HG02884 (cell line): ENCODE data around the gene CRYBA2.

Experiments used
- ATAC-seq: cut with Tn5 transposase; IDR thresholded peaks from one replicate; pipeline ENCODE4 v1.9.1; 2021; ENCODE audit warnings: mild to moderate bottlenecking, moderate library complexity; ENCODE audit not compliant: unreplicated experiment

The CRYBA2 gene

GRCh38 chr2:218983263-218983933, 9.8 kb downstream of the CRYBA2 start:
- no peak for ATAC-seq

DNA sequence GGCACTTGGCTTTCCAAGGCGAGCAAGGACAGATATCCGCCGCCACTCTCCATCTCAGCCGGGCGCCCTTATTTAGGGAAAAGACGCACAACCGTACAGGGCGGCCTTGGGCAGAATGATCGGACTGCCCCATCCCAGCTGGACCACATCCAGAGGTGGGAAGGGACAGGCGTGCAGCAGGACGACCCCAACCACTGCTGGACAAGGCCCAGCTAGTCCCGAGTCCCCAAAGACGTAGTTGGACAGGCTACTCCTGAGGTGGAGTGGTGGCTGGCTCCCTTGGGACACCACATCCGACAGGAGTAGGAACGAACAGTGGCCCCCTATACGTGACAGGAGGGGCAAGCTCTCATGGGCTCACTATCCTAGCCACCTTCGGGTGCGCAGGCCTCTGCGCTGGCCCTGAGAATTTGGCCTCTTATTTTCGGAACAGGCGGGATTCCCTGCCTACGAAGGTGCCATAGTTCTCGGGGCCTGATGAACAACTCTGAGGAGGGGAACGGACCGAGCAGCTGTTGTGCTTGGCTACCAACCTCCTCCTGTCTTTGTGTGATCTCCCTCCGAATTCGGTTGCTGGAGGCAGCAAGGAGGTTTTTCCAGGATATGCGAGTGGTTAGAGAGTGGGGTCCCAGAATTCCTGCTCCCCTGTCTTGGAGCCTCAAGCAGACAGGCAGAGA, 10.5 kb downstream of the CRYBA2 start:
- no peak for ATAC-seq

- no peak for ATAC-seq
Observed at GRCh38 chr2:218981881-218982585, 11.2 kb downstream of the CRYBA2 start.

DNA sequence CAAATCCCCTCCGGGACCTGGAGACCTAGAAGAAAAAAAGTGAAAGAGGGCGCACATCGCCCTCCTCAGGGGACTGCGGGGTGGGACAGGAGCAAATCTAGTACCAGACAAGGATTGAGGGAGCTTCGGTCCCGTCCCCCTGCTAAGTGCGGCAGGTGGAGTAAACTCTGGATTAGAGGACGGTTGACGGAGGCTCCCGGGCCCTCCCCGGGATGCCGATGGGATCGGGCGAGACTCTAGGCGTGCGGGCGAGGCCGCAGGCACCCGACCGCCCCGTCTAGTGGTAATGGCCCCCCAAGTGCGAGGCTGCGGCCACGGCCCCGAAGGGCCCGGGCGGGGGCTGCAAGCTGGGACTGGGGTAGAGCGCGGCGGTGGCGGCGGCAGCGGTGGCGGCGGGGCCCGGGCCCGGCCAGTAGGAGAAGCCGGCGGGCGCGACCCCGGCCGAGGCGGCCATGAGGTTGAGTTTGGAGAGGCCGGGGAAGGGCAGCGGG, 11.8 kb downstream of the CRYBA2 start:
- no peak for ATAC-seq

- ATAC-seq = no peak
Observed at GRCh38 chr2:218980735-218981389, 12.4 kb downstream of the CRYBA2 start.

GRCh38 chr2:218979846-218980734, 13.1 kb downstream of the CRYBA2 start:
- peak; percentile 91 for ATAC-seq

DNA sequence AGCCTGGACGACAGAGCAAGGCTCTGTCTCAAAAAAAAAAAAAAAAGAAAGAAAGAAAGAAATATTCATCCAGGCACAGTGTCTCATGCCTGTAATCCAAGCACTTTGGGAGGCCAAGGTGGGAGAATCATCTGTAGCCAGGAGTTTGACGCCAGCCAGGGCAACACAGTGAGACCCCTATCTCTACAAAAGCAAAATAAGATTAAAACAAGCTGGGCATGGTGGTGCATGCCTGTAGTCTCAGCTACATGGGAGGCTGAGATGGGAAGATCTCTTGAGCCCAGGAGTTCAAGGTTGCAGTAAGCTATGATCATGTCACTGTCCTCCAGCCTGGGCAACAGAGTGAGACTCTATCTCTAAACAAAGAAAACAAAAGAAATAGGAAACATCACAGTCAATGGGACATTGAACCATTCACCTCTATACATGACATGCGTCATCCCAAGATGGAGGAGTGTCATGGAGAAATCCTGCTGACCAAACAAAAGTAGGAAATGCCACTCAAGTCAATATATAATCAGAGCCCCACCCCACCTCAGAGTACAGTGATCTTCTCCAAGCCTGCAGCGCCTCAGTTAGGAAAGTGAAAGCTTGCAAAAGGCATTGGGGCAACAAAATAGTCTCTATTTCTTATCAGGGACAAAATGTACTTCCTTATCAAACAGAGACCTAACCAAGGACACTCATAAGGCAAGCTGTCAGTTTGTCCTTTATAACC, 18.0 kb downstream of the CRYBA2 start:
- ATAC-seq = no peak

DNA sequence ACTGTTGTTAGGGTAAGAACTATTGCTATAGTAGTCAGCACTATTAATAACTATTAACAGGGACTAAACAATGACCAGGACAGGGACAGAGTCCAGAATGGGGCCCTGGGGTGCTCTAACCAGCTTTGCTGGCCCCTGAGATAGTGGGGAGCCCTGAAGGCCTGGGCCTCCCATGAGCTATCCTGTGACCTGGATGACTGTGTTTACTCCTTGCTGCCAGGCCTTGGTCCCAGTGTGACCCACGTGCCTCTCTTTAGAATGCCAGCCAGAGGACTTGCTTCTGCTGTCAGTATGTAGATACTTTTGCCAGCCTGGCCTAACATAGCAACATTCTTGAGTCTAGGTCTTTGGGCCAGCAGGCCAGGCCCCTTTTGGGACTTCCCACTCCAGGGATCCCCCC, 22.3 kb downstream of the CRYBA2 start:
- ATAC-seq = no peak

- ATAC-seq = no peak
Observed at GRCh38 chr2:218964041-218964771, 29.0 kb downstream of the CRYBA2 start.

GRCh38 chr2:218963601-218964000, 29.6 kb downstream of the CRYBA2 start:
- ATAC-seq = no peak

DNA sequence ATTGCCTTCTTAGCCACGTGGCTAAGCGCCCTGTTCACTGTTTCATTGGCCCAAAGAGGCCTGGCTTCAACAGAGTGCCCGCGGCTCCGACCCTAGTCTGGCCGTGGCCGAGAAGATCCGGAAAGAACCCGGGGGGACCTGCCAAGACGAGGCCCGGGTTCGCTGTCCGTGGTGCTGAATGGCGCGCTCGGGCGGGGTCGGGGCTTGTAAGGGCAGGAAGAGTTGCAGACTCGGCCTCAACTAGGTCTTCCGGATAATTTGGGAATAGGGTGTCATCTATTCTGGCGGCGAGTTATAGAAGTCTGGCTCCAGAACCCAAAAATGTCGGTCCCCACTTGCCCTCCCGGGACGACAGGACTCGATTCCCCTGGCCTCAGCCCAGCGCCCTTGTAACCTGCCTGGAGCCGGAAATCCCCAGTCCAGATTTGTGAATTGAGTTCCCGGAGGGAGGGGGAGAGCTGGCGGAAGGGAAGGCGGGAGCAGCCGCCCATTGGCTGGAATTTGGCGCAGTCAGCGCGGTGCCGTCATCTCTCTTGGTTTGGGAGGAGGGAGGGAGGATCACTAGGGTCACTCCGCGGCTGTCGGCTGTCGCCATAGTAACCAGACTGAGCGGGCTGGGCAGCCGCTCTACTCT, 30.2 kb downstream of the CRYBA2 start:
- ATAC-seq = no peak

DNA sequence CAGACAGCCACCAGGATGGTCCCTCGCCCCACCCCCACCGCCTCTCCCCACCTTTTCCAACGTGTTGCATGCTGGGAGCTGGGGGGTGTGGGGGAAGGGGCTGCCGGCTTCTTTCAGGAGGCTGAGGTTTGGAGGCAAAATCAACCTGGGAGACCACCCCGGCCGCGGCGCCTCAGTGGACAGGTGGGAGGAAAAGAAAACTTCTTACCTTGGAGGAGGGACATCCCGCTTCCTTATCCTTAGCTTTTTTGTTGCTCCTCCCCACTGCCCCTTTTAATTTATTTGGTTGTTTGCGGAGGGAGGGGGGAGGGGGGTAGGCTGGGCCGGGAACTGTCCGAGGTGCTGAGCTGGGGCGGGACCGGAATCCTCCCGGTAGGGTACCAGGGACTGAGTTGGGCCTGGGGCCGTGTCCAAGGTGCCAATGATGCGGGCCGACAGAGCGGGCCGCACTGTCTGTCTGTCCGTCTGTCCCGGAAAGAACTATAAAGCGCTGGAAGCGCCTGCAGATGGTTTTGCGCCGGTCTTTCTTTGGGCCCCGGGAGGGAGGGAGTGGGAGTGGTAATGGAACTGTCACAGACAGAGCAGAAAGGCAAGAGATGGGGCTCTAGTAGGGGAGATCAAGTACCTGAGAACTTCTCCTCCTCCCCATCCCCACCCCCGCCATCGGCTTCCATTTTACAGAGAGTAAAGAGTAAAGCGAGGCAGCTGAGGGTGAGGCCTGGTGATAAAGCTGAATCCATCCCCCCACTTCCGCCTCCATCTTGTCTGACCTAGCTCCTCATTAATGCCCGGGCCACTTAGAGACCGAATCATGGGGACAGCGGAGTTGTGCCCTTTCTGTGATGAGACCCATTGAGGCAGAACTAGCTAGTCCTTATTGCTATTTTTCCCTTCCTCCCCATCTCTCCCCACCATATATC, 31.3 kb downstream of the CRYBA2 start:
- ATAC-seq = no peak

DNA sequence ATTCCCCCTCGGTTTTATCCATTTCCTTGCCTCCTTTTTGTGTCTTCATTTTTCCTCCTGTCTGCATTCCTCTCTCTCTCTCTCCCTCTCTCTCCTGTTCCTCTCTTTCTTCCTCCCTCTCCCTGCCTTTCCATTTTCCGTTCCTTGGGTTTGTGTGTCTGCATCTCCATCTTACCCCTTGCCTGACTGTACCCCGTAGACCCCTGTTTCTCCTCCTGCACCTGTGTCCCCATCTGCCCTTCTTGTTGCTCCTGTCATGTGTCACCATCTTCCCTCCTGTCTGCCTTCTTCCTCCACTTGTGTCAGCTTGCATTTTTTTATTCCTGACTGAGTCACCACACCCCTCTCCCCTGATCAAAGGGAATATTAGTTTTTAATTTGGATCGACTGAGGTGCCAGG, 32.0 kb downstream of the CRYBA2 start:
- ATAC-seq = no peak

GRCh38 chr2:218960309-218961165, 32.7 kb downstream of the CRYBA2 start:
- ATAC-seq = no peak

DNA sequence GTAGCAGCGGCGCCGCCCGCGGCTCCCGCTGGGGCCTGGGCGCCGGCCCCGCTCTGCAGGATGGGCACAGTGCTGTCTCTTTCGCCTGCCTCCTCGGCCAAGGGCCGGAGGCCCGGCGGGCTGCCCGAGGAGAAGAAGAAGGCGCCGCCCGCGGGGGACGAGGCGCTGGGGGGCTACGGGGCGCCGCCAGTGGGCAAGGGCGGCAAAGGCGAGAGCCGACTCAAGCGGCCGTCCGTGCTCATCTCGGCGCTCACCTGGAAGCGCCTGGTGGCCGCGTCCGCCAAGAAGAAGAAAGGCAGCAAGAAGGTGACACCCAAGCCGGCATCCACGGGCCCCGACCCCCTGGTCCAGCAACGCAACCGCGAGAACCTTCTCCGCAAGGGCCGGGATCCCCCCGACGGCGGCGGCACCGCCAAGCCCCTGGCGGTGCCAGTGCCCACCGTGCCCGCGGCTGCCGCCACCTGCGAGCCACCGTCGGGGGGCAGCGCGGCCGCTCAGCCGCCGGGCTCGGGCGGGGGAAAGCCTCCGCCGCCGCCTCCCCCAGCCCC, 33.4 kb downstream of the CRYBA2 start:
- ATAC-seq = no peak

DNA sequence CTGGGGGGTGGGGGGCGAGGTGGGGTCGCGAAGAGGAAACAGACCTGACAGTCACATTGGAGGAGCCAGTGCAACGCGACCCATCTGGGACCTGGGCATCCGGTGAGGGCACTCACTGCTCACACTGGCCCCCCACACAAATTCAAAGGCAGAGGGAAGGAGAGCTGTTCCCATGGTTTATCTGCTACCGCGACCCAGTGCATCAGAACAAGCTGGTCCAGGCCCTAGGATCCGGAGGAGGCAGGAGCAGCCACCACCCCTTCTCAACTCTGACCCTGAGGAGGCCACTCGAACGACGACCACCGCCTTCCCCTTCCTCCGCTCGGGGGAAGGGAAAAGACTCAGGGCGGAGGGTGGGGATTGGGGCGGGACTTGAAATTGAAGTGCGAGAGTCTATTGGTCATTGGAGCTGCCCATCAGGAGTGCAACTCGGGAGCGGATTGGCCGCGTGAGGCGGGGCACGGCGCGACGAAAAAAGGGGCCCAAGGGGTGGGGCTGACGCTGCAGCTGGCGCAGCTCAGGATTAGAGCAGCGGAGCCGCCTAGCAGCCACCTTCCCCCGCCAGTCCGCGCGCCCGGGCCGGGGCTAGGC, 34.0 kb downstream of the CRYBA2 start, which contains the start of gene CDK5R2:
Gene CDK5R2, plus strand, starts transcription at position 526 of the 591 bp plus-strand sequence. CDS start 155 bp downstream, outside the sequence.
- ATAC-seq = peak; percentile 98
